HCT116 (cell line): ENCODE measurements around the gene NGEF. TPM values are rescaled to one million over a fixed set of nuclear protein-coding genes. Genes with fewer than 3 reads are reported as not detected.

Source experiments
- ATAC-seq: fragments of 200-7000 bp; cut with Tn5 transposase; 2 replicates; pipeline ENCODE4 v1.9.1; 2020; ENCODE audit warnings: mild to moderate bottlenecking, moderate library complexity
- BruUV-seq: library from RNA; stranded (reverse); fragments of 400-500 nt; replicated peaks from 2 replicates; lab custom pipeline; 2021; lab: Mats Ljungman, UMichigan
- CTCF ChIA-PET: fragments of 300-600 bp; sonication (Branson Sonifier 250); formaldehyde crosslinking; loops from one replicate; lab custom pipeline; 2021; ENCODE audit warnings: antibody characterized with exemption; lab: Charles Lee
- POLR2A ChIA-PET: fragments of 300-600, 350-600 bp; sonication (Branson Sonifier 250); formaldehyde crosslinking; loops from one replicate; lab custom pipeline; 2021; ENCODE audit warnings: antibody characterized with exemption; lab: Charles Lee
- RAD21 ChIA-PET, 2 experiments: fragments of 300-600 bp; sonication (Branson Sonifier 250); formaldehyde crosslinking; loops; one replicate each; lab custom pipeline; 2023; ENCODE audit warnings: low total read pairs in 2 of 2; ENCODE audit not compliant: uncharacterized antibody in 2 of 2, unreplicated experiment in 2 of 2, low non-redundant PET in 1 of 2; lab: Charles Lee
- DNase-seq: peaks from one replicate; pipeline ENCODE4 v3.0.0-alpha.2; 2010; ENCODE audit warnings: low read depth, low spot score
- H2AFZ ChIP-seq: fragments of 200-600 bp; shearing (Covaris generic), sonication (generic); 2 replicates; pipeline ENCODE4 v1.6.1; 2017; ENCODE audit warnings: low read depth, mixed run types, mixed read lengths, antibody characterized with exemption, low read length; ENCODE audit not compliant: poor library complexity, severe bottlenecking
- H3K27ac ChIP-seq: 2 replicates; pipeline ENCODE4 v1.5.1; 2012; ENCODE audit warnings: low read depth, low read length
- H3K27me3 ChIP-seq: fragments of 200-600 bp; sonication (generic); 2 replicates; pipeline ENCODE4 v1.6.1; 2016; ENCODE audit warnings: mixed run types, low read length, mixed read lengths; ENCODE audit not compliant: insufficient read depth
- H3K36me3 ChIP-seq, 2 experiments: fragments of 200-500 bp in 1 of 2; fragments of 200-600 bp in 1 of 2; sonication (Bioruptor generic) in 1 of 2; sonication (generic) in 1 of 2; 2 replicates each; pipeline versions ENCODE4 v1.5.1 to v1.6.1; 2014 to 2016; ENCODE audit warnings: low read length in 2 of 2, inconsistent platforms in 1 of 2, mixed read lengths in 1 of 2, mixed run types in 1 of 2; ENCODE audit not compliant: insufficient read depth in 2 of 2, control insufficient read depth in 1 of 2
- H3K4me1 ChIP-seq, 2 experiments: fragments of 200-600 bp in 1 of 2; sonication (generic) in 1 of 2; 2 replicates each; pipeline versions ENCODE4 v1.5.1 to v1.6.1; 2012 to 2017; ENCODE audit warnings: low read length in 2 of 2, inconsistent platforms in 1 of 2, mild to moderate bottlenecking in 1 of 2, mixed read lengths in 1 of 2, mixed run types in 1 of 2, moderate library complexity in 1 of 2; ENCODE audit not compliant: insufficient read depth in 2 of 2, control insufficient read depth in 1 of 2
- H3K4me2 ChIP-seq: fragments of 200-600 bp; sonication (generic); 2 replicates; pipeline ENCODE4 v1.6.1; 2017; ENCODE audit warnings: mixed run types, low read length, mixed read lengths
- H3K4me3 ChIP-seq, 2 experiments: fragments of 200-600 bp in 1 of 2; sonication (generic) in 1 of 2; replicated peaks in 1 of 2; 2 replicates each; pipeline ENCODE4 v1.5.1; 2011 to 2016; ENCODE audit warnings: low read length in 2 of 2, control low read depth in 1 of 2, low read depth in 1 of 2, mild to moderate bottlenecking in 1 of 2, mixed read lengths in 1 of 2, mixed run types in 1 of 2
- H3K79me2 ChIP-seq: fragments of 200-600 bp; sonication (generic); 2 replicates; pipeline ENCODE4 v1.6.1; 2017; ENCODE audit warnings: mild to moderate bottlenecking, mixed run types, low read length, moderate library complexity, mixed read lengths; ENCODE audit not compliant: insufficient read depth
- H3K9ac ChIP-seq: fragments of 200-600 bp; sonication (generic); 2 replicates; pipeline ENCODE4 v1.6.1; 2016; ENCODE audit warnings: low read length, mixed read lengths
- H3K9me2 ChIP-seq: fragments of 200-600 bp; sonication (generic), shearing (Covaris generic); 2 replicates; pipeline ENCODE4 v1.6.1; 2017; ENCODE audit warnings: mixed run types, mild to moderate bottlenecking, moderate library complexity; ENCODE audit not compliant: insufficient read depth
- H3K9me3 ChIP-seq, 2 experiments: fragments of 200-500 bp in 1 of 2; fragments of 200-600 bp in 1 of 2; sonication (Bioruptor generic) in 1 of 2; sonication (generic) in 1 of 2; 2 replicates each; pipeline ENCODE4 v1.6.1; 2014 to 2017; ENCODE audit warnings: low read length in 2 of 2, mixed read lengths in 2 of 2, inconsistent platforms in 1 of 2, low read depth in 1 of 2, mild to moderate bottlenecking in 1 of 2, mixed run types in 1 of 2, moderate library complexity in 1 of 2; ENCODE audit not compliant: control insufficient read depth in 1 of 2, insufficient read depth in 1 of 2
- H4K20me1 ChIP-seq: fragments of 200-600 bp; sonication (generic), shearing (Covaris generic); 2 replicates; pipeline ENCODE4 v1.6.1; 2017; ENCODE audit warnings: mixed run types, mild to moderate bottlenecking, moderate library complexity; ENCODE audit not compliant: insufficient read depth
- CBX3 ChIP-seq: IDR thresholded peaks from 2 replicates; pipeline ENCODE4 v1.6.1; 2012; ENCODE audit warnings: low read depth
- EGR1 ChIP-seq: IDR thresholded peaks from 2 replicates; pipeline ENCODE4 v1.6.1; 2012; ENCODE audit warnings: low read depth
- EZH2 ChIP-seq: fragments of 200-600 bp; sonication (generic); IDR thresholded peaks from 2 replicates; pipeline ENCODE4 v1.6.1; 2017; ENCODE audit warnings: antibody characterized with exemption, mixed run types
- FOSL1 ChIP-seq: IDR thresholded peaks from 2 replicates; pipeline ENCODE4 v1.6.1; 2012; ENCODE audit warnings: low read depth
- JUND ChIP-seq: IDR thresholded peaks from 2 replicates; pipeline ENCODE4 v1.6.1; 2012
- POLR2AphosphoS5 ChIP-seq: IDR thresholded peaks from 2 replicates; pipeline ENCODE4 v1.6.1; 2011; ENCODE audit warnings: mild to moderate bottlenecking, low read depth, low read length, moderate library complexity
- RAD21 ChIP-seq: IDR thresholded peaks from 2 replicates; pipeline ENCODE4 v1.6.1; 2012; ENCODE audit warnings: low read depth, mild to moderate bottlenecking
- SIN3A ChIP-seq: IDR thresholded peaks from 2 replicates; pipeline ENCODE4 v1.6.1; 2012; ENCODE audit warnings: low read depth
- SP1 ChIP-seq: IDR thresholded peaks from 2 replicates; pipeline ENCODE4 v1.6.1; 2012; ENCODE audit warnings: low read depth
- SRF ChIP-seq: IDR thresholded peaks from 2 replicates; pipeline ENCODE4 v1.6.1; 2012; ENCODE audit warnings: low read depth
- TCF7L2 ChIP-seq: IDR thresholded peaks from 2 replicates; pipeline ENCODE4 v1.7.0; 2011; ENCODE audit warnings: borderline replicate concordance, inconsistent platforms; ENCODE audit not compliant: insufficient read depth, insufficient read length; ENCODE audit errors: extremely low read depth
- YY1 ChIP-seq: IDR thresholded peaks from 2 replicates; pipeline ENCODE4 v1.6.1; 2011; ENCODE audit warnings: low read length, low read depth, moderate library complexity, mild to moderate bottlenecking; ENCODE audit not compliant: insufficient replicate concordance; ENCODE audit errors: extremely low read depth
- ZFX ChIP-seq: fragments of 450-650 bp; IDR thresholded peaks from 2 replicates; pipeline ENCODE4 v1.6.1; 2017
- ZNF274 ChIP-seq: fragments of 200-500 bp; sonication (Bioruptor generic); IDR thresholded peaks from 2 replicates; pipeline ENCODE4 v1.6.1; 2014; ENCODE audit warnings: mild to moderate bottlenecking, low read depth, low read length, inconsistent platforms
- intact Hi-C: fragments of 100-400 bp; cut with micrococcal nuclease; formaldehyde crosslinking; loops from 2 replicates; pipeline ENCODE4 v1.10.0; 2022
- total RNA-seq: library from RNA; stranded (reverse); gene quantifications from one replicate; pipeline ENCODE4 v1.2.1, GENCODE V29; 2021; ENCODE audit not compliant: unreplicated experiment
- TF ChIP-seq, protein P1 (sequence below): IDR thresholded peaks from 2 replicates; pipeline ENCODE4 v1.6.1; 2012
- TF ChIP-seq, protein P2 (sequence below), 3 experiments: fragments of 200-600 bp in 1 of 3; sonication (generic) in 1 of 3; IDR thresholded peaks in 2 of 3; conservative IDR thresholded peaks in 1 of 3; 2 replicates each; pipeline ENCODE4 v1.5.1; 2012 to 2017; ENCODE audit warnings: low read depth in 2 of 3, low read length in 2 of 3, antibody characterized with exemption in 1 of 3, borderline replicate concordance in 1 of 3, control low read depth in 1 of 3, mild to moderate bottlenecking in 1 of 3, mixed read lengths in 1 of 3, mixed run types in 1 of 3, moderate library complexity in 1 of 3; ENCODE audit not compliant: insufficient read depth in 1 of 3
- TF ChIP-seq, protein P3 (sequence below): IDR thresholded peaks from 2 replicates; pipeline ENCODE4 v1.6.1; 2012

The NGEF gene
- total RNA-seq, 1 experiment from 2014 or later, result 12.6 TPM

DNA sequence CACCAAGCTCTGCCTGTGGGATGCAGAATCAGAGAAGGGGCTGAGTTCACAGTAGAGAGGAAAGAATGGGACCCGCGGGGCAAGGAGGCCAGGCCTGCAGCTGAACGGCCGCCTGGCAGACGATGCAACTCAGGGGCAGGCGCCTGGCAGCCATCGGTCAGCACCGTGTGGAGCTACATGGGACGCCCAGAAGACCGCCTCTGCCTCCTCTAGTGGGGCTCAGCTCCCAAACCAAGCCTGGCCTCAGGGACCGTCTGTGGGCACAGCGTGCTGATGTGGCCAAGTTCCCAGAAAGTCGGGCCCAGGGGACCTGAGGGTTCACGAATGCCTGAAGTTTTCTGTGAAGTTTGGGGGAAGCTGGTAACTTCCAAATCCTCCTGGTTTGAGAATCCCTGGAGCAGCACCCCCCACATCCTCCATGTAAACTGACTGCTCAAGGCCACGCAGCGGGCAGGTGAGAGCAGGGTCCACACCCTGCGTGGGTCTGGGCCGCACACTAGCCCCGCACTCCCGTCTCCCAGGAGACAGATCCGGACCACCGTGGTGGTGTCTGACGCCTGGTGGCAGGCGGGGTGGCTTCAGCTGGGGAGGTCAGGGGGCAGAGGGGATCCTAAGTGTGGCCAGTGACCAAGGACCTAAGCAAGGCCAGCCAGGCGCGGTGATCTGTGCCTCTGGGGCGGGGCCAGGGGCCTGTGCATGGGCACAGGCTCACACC is 128.3 kb downstream of the NGEF start:
- RAD21 ChIA-PET, result no interaction called here
- no peaks in the 10 kb centered on the region for H3K9me2 ChIP-seq
- H4K20me1 ChIP-seq, result no peaks in the 10 kb centered on the region
- no peak for TF ChIP-seq CBX3
- TF ChIP-seq RAD21, result no peak
- TF ChIP-seq SRF, result no peak
- TF ChIP-seq EZH2, result no peak
- no peak for TF ChIP-seq ZFX
- TF ChIP-seq, protein P1, sequence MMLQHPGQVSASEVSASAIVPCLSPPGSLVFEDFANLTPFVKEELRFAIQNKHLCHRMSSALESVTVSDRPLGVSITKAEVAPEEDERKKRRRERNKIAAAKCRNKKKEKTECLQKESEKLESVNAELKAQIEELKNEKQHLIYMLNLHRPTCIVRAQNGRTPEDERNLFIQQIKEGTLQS, result no peak
- no peak for TF ChIP-seq FOSL1
- no peak for TF ChIP-seq TCF7L2
- TF ChIP-seq, protein P2, sequence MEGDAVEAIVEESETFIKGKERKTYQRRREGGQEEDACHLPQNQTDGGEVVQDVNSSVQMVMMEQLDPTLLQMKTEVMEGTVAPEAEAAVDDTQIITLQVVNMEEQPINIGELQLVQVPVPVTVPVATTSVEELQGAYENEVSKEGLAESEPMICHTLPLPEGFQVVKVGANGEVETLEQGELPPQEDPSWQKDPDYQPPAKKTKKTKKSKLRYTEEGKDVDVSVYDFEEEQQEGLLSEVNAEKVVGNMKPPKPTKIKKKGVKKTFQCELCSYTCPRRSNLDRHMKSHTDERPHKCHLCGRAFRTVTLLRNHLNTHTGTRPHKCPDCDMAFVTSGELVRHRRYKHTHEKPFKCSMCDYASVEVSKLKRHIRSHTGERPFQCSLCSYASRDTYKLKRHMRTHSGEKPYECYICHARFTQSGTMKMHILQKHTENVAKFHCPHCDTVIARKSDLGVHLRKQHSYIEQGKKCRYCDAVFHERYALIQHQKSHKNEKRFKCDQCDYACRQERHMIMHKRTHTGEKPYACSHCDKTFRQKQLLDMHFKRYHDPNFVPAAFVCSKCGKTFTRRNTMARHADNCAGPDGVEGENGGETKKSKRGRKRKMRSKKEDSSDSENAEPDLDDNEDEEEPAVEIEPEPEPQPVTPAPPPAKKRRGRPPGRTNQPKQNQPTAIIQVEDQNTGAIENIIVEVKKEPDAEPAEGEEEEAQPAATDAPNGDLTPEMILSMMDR (IDR thresholded peaks at IDR 0.05 in 2 of 3, conservative IDR thresholded peaks at IDR 0.05 in 1 of 3; ENCODE audit: borderline replicate concordance in 1 of 3, insufficient read depth in 1 of 3, low read depth in 2 of 3, low read length in 2 of 3), result no peak
- no peak for TF ChIP-seq SP1
- no peak for TF ChIP-seq JUND
- TF ChIP-seq, protein P3, sequence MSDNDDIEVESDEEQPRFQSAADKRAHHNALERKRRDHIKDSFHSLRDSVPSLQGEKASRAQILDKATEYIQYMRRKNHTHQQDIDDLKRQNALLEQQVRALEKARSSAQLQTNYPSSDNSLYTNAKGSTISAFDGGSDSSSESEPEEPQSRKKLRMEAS, result no peak
- no peak for TF ChIP-seq EGR1
- no peak for TF ChIP-seq POLR2AphosphoS5
- no peak for TF ChIP-seq SIN3A
- TF ChIP-seq YY1, result no peak
- no peak for TF ChIP-seq ZNF274
- no peak overlapping the region for H2AFZ ChIP-seq
- POLR2A ChIA-PET, result no interaction called here
- no peak overlapping the region for H3K27ac ChIP-seq
- ATAC-seq (no peak), DNase-seq (no peak)
- H3K9me3 ChIP-seq, result no peaks in the 10 kb centered on the region
- intact Hi-C loops, result no loop called here
- H3K4me3 ChIP-seq, result no peak overlapping the region
- BruUV-seq, result no TSS peak
- H3K36me3 ChIP-seq, result no peaks in the 10 kb centered on the region
- H3K27me3 ChIP-seq, result no peaks in the 10 kb centered on the region
- no peak overlapping the region for H3K9ac ChIP-seq
- CTCF ChIA-PET, result interaction anchor here (1.1 to 1.2 kb wide), 2 partner anchors 31 to 144 kb away, joined by 3 read pairs; no protein-coding TSS in a partner anchor
- H3K4me2 ChIP-seq, result no peak overlapping the region
- H3K4me1 ChIP-seq, result peaks cover 0 to under 1% of the 10 kb centered on the region in 2 experiments; a peak in 1 of 4 replicates
- H3K79me2 ChIP-seq, result no peaks in the 10 kb centered on the region
